ENCODE data around the gene ZNF532. TPM values are rescaled to one million over a fixed set of nuclear protein-coding genes. Genes with fewer than 3 reads are reported as not detected.
A peak's percentile ranks its signal among the peaks of the same experiment; 100 is the strongest.

Gene ZNF532
- total and polyA plus RNA-seq, 12 donors, result 11.6 to 34.8 (median 22.6) TPM

DNA sequence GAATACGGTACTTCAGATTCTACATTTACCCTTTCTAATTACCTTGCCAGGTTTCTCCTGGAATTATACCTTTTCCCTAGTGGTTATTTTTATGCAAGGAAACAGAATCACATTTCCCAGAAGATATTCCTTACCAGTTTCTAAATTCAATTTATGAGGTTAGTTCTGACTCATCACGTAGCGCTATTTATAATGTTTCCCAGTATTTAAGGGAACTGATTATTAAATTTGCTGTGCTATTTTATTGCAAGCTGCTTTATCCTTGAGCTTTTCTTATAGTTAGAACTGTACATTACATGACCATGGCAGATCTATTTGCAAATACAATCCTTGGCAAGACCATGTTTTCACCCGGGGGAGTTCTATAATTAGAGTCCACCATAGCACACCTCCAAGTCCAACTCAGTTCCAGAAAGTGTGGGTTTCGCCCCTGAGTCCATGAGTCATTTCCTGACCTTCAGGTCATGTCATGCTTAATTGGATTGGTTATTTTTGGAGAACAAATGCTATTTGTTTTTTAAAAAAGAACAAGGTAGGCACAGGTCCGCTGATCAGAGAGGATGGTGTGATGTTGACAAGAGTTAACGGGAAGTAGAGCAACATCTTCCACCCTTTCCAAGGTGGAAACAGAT lies 126.6 kb downstream of the ZNF532 start:
- no peaks in the 10 kb centered on the region for H3K27me3 ChIP-seq
- DNase-seq, result peak in 1 of 7 donors; percentile 21
- no peak overlapping the region for H3K4me3 ChIP-seq
- H3K9me3 ChIP-seq (replicated peaks in 1 of 3), result no peaks in the 10 kb centered on the region
- TF ChIP-seq, protein P1, sequence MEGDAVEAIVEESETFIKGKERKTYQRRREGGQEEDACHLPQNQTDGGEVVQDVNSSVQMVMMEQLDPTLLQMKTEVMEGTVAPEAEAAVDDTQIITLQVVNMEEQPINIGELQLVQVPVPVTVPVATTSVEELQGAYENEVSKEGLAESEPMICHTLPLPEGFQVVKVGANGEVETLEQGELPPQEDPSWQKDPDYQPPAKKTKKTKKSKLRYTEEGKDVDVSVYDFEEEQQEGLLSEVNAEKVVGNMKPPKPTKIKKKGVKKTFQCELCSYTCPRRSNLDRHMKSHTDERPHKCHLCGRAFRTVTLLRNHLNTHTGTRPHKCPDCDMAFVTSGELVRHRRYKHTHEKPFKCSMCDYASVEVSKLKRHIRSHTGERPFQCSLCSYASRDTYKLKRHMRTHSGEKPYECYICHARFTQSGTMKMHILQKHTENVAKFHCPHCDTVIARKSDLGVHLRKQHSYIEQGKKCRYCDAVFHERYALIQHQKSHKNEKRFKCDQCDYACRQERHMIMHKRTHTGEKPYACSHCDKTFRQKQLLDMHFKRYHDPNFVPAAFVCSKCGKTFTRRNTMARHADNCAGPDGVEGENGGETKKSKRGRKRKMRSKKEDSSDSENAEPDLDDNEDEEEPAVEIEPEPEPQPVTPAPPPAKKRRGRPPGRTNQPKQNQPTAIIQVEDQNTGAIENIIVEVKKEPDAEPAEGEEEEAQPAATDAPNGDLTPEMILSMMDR (IDR thresholded peaks at IDR 0.05), result no peak
- intact Hi-C loops (cut with DNase I), result no loop called here
- H3K27ac ChIP-seq, result peak overlapping the region in 2 of 5 donors; percentile 61 to 78
- WGBS, 4 donors, result 54 to 67% (median 58%) methylated on average over 7 of the region's 7 CpGs
- H3K4me1 ChIP-seq (replicated peaks in 1 of 2), result peaks cover 6 to 44% of the 10 kb centered on the region in 2 donors
- H3K36me3 ChIP-seq (replicated peaks in 1 of 2), result no peaks in the 10 kb centered on the region

DNA sequence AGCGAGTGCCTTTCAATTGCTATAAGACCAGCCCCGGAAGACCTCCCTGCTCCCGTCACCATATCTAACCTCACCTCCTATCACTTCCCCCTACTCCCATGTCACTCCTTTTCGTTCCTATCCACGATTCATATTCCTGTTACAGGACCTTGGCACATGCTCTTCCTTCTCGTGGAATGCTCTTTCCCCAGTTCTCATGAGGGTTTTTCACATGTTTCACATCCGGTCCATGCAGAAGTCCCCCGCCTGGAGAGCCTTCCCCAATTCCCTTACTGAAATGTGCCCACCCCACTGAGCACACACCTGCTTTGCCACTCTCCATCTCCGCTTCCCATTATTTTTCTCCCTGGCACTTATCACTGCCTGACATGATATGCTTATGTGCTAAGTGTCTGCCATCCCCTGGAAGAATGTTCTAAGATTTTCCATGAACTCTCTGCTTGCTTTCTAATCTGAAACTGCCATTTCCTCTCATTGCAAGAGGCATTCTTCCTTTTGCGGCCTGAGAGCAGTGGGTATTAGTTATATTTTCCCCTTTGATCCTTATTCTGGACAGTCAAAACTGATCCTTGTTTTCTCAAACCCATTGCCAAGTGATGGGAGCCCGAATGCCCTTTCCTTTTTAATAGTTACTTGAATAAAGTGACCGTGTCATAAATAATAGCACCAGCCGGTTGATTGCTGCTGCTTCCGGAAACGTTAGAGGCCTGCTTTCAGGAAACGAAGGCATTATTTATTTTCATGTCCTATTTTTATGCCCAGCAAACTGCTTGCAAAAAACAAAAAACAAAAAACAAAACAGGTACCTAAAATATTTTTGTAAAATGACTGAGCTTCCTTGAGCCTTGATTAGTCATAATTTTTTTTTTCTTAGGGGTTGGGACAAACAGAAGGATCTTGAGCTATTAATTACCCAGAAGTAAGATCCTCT lies 127.9 kb downstream of the ZNF532 start:
- TF ChIP-seq, protein P1 (IDR thresholded peaks at IDR 0.05), result no peak
- no peak for TF ChIP-seq POLR2A (IDR thresholded peaks at IDR 0.05)
- no peaks in the 10 kb centered on the region for H3K9me3 ChIP-seq (replicated peaks in 1 of 3)
- no peak overlapping the region for H3K4me3 ChIP-seq
- intact Hi-C loops (cut with DNase I), result no loop called here
- DNase-seq, result no peak
- no peaks in the 10 kb centered on the region for H3K27me3 ChIP-seq
- WGBS, 4 donors, result 44 to 60% (median 47%) methylated on average over 15 to 16 of the region's 16 CpGs
- peak overlapping the region in 4 of 5 donors; percentile 6 to 78 (median 61) for H3K27ac ChIP-seq
- H3K36me3 ChIP-seq (replicated peaks in 1 of 2), result no peaks in the 10 kb centered on the region
- H3K4me1 ChIP-seq (replicated peaks in 1 of 2), result peaks cover 6 to 45% of the 10 kb centered on the region in 2 donors

- intact Hi-C loops (cut with DNase I), result no loop called here
- no peak for DNase-seq
- Histone ChIP-seq H3K4me3 (no peak overlapping the region), H3K27me3 (no peaks in the 10 kb centered on the region), H3K9me3 (replicated peaks in 1 of 3) (no peaks in the 10 kb centered on the region), H3K36me3 (replicated peaks in 1 of 2) (no peaks in the 10 kb centered on the region), H3K27ac (peak overlapping the region in 4 of 5 donors; percentile 6 to 61 (median 34)), H3K4me1 (replicated peaks in 1 of 2) (peaks cover 6 to 45% of the 10 kb centered on the region in 2 donors)
- 30 to 45% (median 35%) methylated on average over 4 of the region's 4 CpGs for WGBS, 4 donors
- TF ChIP-seq, protein P1 (IDR thresholded peaks at IDR 0.05), result no peak
- no peak for TF ChIP-seq POLR2A (IDR thresholded peaks at IDR 0.05)
Observed at GRCh38 chr18:58993260-58993659, 128.6 kb downstream of the ZNF532 start.

- no peaks in the 10 kb centered on the region for H3K9me3 ChIP-seq (replicated peaks in 1 of 3)
- no peak for DNase-seq
- no peak for TF ChIP-seq POLR2A (IDR thresholded peaks at IDR 0.05)
- TF ChIP-seq, protein P1 (IDR thresholded peaks at IDR 0.05), result no peak
- H3K36me3 ChIP-seq (replicated peaks in 1 of 2), result no peaks in the 10 kb centered on the region
- WGBS, 4 donors, result 70 to 77% (median 71%) methylated on average over 5 of the region's 5 CpGs
- no peaks in the 10 kb centered on the region for H3K27me3 ChIP-seq
- H3K27ac ChIP-seq, result no peak overlapping the region
- H3K4me3 ChIP-seq, result no peak overlapping the region
- intact Hi-C loops (cut with DNase I), result no loop called here
- peaks cover 6 to 45% of the 10 kb centered on the region in 2 donors for H3K4me1 ChIP-seq (replicated peaks in 1 of 2)
Observed at GRCh38 chr18:58995663-58996062, 131.0 kb downstream of the ZNF532 start.
